Type B pancreatic cell (in vitro differentiated cells): ENCODE measurements around the gene FARP1. TPM values are rescaled to one million over a fixed set of nuclear protein-coding genes. Genes with fewer than 3 reads are reported as not detected.

Experiments used
- DNase-seq: peaks from one replicate; pipeline ENCODE4 v3.0.0; 2021; ENCODE audit warnings: mixed read lengths; ENCODE audit not compliant: unreplicated experiment; ENCODE audit errors: extremely low spot score
- H3K27ac Mint-ChIP-seq: 2 replicates; pipeline ENCODE4 v1.8.0; 2021; ENCODE audit warnings: mild to moderate bottlenecking, mixed read lengths
- H3K27me3 Mint-ChIP-seq: 2 replicates; pipeline ENCODE4 v1.8.0; 2021; ENCODE audit warnings: mixed read lengths
- H3K36me3 Mint-ChIP-seq: 2 replicates; pipeline ENCODE4 v1.8.0; 2021; ENCODE audit warnings: mixed read lengths
- H3K4me1 Mint-ChIP-seq: one replicate; pipeline ENCODE4 v1.8.0; 2021; ENCODE audit warnings: mixed read lengths; ENCODE audit not compliant: unreplicated experiment
- H3K4me3 Mint-ChIP-seq: 2 replicates; pipeline ENCODE4 v1.8.0; 2021; ENCODE audit warnings: mild to moderate bottlenecking, mixed read lengths
- H3K9me3 Mint-ChIP-seq: 2 replicates; pipeline ENCODE4 v1.8.0; 2021; ENCODE audit warnings: mixed read lengths
- CTCF ChIP-seq: fragments of 200-600 bp; sonication (generic); conservative IDR thresholded peaks from 2 replicates; pipeline ENCODE4 v1.5.0; 2021; ENCODE audit warnings: antibody characterized with exemption, mild to moderate bottlenecking
- total RNA-seq: library from RNA; stranded (reverse); gene quantifications from 2 replicates; pipeline ENCODE4 v1.2.1, GENCODE V29; 2021; ENCODE audit warnings: low replicate concordance

FARP1 gene
- total RNA-seq, 1 donor from 2014 or later = 195 TPM

DNA sequence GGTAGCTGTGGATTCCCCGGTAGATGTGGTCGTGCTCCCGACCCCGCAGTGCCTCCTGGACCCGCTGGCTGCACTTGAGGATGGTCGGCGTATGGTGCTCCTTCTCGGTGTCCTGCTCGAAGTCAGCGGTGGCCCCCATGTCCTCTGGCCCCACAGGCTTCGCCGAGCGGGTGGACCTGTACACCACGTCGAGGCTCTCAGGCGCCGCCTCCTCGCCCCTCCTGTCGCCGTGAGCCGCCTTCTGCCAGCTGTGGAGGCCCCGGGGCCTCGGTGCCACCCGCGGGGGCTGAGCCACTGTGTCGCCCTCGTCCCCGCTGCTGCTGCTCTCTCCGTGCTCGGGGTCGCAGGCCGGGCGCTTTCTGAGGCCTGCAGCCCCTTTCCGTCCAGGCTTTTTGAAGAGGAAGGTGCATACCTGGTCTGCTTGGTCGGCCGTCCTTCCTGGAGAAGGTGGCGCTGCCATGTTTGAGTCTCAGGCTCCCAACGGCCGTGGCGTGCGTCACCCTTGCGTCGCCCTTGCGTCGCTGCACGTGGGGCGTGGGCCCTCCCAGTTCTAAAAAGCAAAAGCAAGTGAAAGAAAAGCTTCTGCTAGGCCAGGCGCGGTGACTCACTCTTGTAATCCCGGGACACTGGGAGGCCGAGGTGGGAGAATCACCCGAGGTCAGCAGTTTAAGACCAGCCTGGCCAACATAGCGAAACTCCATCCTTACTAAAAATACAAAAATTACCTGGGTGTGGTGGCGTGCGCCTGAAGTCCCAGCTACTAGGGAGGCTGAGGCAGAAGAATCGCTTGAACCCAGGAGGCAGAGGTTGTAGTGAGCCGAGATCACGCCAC, 34.1 kb downstream of the FARP1 start, which contains the start of gene RNF113B:
RNF113B (minus strand) TSS at position 493 of the 832 bp plus-strand sequence; CDS start at position 460, 33 bp downstream.
- no peaks in the 10 kb centered on the region for H3K9me3 Mint-ChIP-seq
- H3K36me3 Mint-ChIP-seq = peaks cover 33% of the 10 kb centered on the region
- TF ChIP-seq CTCF = no peak
- H3K4me1 Mint-ChIP-seq = peaks cover 35% of the 10 kb centered on the region
- H3K27ac Mint-ChIP-seq = no peak within 1 kb of the TSS
- H3K4me3 Mint-ChIP-seq = no peak within 1 kb of the TSS
- H3K27me3 Mint-ChIP-seq = no peaks in the 10 kb centered on the region
- no peak for DNase-seq

DNA sequence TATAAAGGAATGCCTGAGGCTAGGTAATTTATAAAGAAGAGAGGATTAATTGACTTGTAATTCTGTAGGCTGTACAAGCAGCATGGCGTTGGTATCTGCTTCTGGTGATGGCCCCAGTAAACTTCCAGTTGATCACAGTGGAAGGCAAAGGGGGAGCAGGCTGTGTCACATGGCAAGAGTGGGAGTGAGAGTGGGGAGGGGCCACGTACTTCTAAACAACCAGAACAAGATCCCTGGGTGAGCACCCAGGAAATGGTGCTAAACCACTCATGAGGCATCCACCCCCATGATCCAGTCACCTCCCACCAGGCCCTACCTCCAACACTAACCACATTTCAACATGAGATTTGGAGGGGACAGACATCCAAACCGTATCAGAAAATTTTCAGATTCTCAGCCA, 37.2 kb downstream of the FARP1 start:
- DNase-seq = no peak
- Mint-ChIP-seq H3K4me1 (peaks cover 12% of the 10 kb centered on the region), H3K36me3 (peaks cover 30% of the 10 kb centered on the region), H3K9me3 (no peaks in the 10 kb centered on the region), H3K27ac (no peak overlapping the region), H3K4me3 (peak overlapping the region; percentile 9), H3K27me3 (no peaks in the 10 kb centered on the region)
- no peak for TF ChIP-seq CTCF

DNA sequence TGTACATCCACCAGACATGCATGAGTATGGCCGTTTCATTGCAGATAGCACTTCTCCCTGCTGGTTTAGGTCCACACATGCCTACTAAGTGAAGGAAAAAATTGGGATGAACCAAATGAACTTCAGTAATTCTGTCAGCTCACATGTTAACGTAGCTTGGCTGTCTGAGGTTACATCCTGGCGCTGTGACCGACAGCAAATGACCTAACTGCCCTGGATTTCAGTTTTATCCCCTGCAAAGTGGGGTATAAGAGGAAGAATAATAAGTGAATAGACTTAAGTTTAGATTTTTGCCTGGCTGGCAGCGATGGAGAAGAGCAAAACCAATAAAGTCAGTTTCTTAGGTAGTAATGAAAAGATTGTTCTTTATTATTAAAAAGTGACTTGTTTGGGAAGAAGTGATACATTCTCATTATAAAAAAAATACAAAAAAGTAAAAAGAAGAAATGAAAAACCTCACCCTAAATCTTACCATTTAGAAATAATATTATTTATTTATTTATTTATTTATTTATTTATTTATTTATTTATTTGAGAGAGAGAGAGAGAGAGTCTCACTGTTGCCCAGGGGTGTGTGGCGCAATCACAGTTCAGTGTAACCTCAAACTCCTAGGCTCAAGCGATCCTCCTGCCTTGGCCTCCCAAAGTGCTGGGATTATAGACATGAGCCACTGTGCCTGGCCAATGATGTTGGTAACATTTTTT, 38.4 kb downstream of the FARP1 start:
- Mint-ChIP-seq H3K4me1 (peaks cover 6% of the 10 kb centered on the region), H3K4me3 (no peak overlapping the region), H3K27me3 (no peaks in the 10 kb centered on the region), H3K36me3 (peaks cover 25% of the 10 kb centered on the region), H3K9me3 (no peaks in the 10 kb centered on the region), H3K27ac (no peak overlapping the region)
- no peak for TF ChIP-seq CTCF
- no peak for DNase-seq

DNA sequence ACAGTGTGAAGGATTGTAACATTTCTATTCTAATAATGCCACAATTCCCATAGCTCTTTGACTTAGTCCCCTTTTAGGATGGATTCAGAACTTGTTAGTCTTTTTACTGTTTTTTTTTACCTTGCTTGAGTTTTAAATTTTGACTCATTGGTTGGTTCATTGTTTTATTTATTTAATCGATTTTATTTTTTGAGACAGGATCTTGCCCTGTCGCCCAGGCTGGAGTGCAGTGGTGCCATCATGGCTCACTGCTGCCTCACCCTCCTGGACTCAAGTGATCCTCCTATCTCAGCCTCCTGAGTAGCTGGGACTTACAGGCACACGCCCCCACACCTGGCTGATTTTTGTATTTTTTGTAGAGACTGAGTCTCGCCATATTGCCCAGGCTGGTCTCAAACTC, 39.3 kb downstream of the FARP1 start:
- Mint-ChIP-seq H3K4me1 (peaks cover 9% of the 10 kb centered on the region), H3K36me3 (peaks cover 30% of the 10 kb centered on the region), H3K4me3 (no peak overlapping the region), H3K9me3 (no peaks in the 10 kb centered on the region), H3K27ac (no peak overlapping the region), H3K27me3 (no peaks in the 10 kb centered on the region)
- DNase-seq = no peak
- TF ChIP-seq CTCF = no peak

DNA sequence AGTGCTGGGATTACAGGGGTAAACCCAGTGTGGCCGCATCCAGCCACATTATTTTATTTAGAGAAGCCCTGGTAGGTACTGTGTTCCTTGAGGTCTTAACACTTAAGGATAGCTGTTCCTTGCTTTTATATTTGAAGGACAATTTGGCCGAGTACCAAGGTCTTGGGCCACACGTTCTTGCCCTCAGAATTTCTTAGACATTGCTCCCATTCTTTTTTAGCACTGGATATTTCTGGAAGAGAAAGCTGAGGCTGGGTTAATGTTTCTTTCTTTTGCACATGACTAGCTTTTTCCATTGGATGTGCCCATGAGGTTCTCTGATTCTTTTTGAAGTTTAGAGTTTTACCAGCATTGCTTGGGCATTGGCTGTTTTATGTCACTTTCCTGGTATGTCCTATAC, 39.7 kb downstream of the FARP1 start:
- no peak overlapping the region for H3K4me3 Mint-ChIP-seq
- no peak for DNase-seq
- H3K4me1 Mint-ChIP-seq = peaks cover 13% of the 10 kb centered on the region
- no peak overlapping the region for H3K27ac Mint-ChIP-seq
- TF ChIP-seq CTCF = no peak
- no peaks in the 10 kb centered on the region for H3K9me3 Mint-ChIP-seq
- peaks cover 33% of the 10 kb centered on the region for H3K36me3 Mint-ChIP-seq
- no peaks in the 10 kb centered on the region for H3K27me3 Mint-ChIP-seq
